Activated CD8-positive, alpha-beta T cell treated with anti-CD3 and anti-CD28 coated beads for 36 hours (primary cell): ENCODE results near the gene RAB28. TPM values are rescaled to one million over a fixed set of nuclear protein-coding genes. Genes with fewer than 3 reads are reported as not detected.

Source experiments
- ATAC-seq: fragments of 200-7000 bp; cut with Tn5 transposase; one replicate; pipeline ENCODE4 v1.10.0; 2021; ENCODE audit warnings: mild to moderate bottlenecking, moderate library complexity
- CTCF ChIA-PET: fragments of 350-600 bp; sonication (Branson Sonifier 250); formaldehyde crosslinking; loops from one replicate; lab custom pipeline; 2021; ENCODE audit warnings: antibody characterized with exemption; lab: Charles Lee
- POLR2A ChIA-PET: fragments of 350-600 bp; sonication (Branson Sonifier 250); formaldehyde crosslinking; loops from one replicate; lab custom pipeline; 2021; ENCODE audit warnings: antibody characterized with exemption; lab: Charles Lee
- DNase-seq: peaks from one replicate; pipeline ENCODE4 v3.0.0-alpha.2; 2020
- H3K27ac Mint-ChIP-seq: one replicate; pipeline ENCODE4 v1.8.0; 2021; ENCODE audit warnings: mild to moderate bottlenecking, mixed read lengths
- H3K27me3 Mint-ChIP-seq: one replicate; pipeline ENCODE4 v1.8.0; 2021; ENCODE audit warnings: mixed read lengths
- H3K36me3 Mint-ChIP-seq: one replicate; pipeline ENCODE4 v1.8.0; 2021; ENCODE audit warnings: low read depth, mixed read lengths
- H3K4me1 Mint-ChIP-seq: one replicate; pipeline ENCODE4 v1.8.0; 2021; ENCODE audit warnings: low read depth, mixed read lengths
- H3K4me3 Mint-ChIP-seq: one replicate; pipeline ENCODE4 v1.8.0; 2021; ENCODE audit warnings: mild to moderate bottlenecking, moderate library complexity, mixed read lengths
- H3K9me3 Mint-ChIP-seq: one replicate; pipeline ENCODE4 v1.8.0; 2021; ENCODE audit warnings: mixed read lengths
- intact Hi-C: fragments of 100-400 bp; cut with micrococcal nuclease; formaldehyde crosslinking; loops from one replicate; pipeline ENCODE4 v1.10.0; 2022
- total RNA-seq, 2 experiments: library from RNA; stranded (reverse); gene quantifications; one replicate each; pipeline ENCODE4 v1.2.3, GENCODE V29; 2021
- TF ChIP-seq, protein P1 (sequence below): fragments of 200-600 bp; IDR thresholded peaks from one replicate; pipeline ENCODE4 v1.8.0; 2022; ENCODE audit warnings: antibody characterized with exemption, mild to moderate bottlenecking

RAB28 gene
- total RNA-seq, 2 experiments from 2014 or later = 12.5 to 13.1 TPM

DNA sequence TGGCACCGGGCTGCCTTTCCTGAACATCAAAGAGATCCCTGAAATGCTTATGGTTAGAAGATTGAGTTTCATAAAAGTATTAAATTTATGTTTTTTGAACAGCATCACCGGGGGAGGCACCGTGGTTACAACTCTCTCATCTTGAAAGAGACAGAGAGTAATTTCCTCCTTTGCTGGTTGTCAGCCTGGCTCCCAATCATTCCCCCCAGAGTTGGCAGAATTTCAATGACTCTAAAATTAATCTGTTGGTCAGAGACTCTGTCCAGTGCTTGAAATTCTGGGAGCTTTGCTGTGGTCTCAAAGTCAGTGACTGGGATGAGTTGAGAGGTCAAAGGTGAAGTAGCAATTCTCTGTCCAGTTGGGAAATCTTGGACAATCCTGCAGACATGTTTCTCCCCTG is 135.9 kb downstream of the RAB28 start:
- Mint-ChIP-seq H3K27me3 (no peaks in the 10 kb centered on the region), H3K4me1 (no peaks in the 10 kb centered on the region), H3K9me3 (peaks cover 3% of the 10 kb centered on the region), H3K4me3 (no peak overlapping the region), H3K36me3 (peaks cover 14% of the 10 kb centered on the region), H3K27ac (no peak overlapping the region)
- CTCF ChIA-PET = no interaction called here
- intact Hi-C loops = no loop called here
- TF ChIP-seq, protein P1, sequence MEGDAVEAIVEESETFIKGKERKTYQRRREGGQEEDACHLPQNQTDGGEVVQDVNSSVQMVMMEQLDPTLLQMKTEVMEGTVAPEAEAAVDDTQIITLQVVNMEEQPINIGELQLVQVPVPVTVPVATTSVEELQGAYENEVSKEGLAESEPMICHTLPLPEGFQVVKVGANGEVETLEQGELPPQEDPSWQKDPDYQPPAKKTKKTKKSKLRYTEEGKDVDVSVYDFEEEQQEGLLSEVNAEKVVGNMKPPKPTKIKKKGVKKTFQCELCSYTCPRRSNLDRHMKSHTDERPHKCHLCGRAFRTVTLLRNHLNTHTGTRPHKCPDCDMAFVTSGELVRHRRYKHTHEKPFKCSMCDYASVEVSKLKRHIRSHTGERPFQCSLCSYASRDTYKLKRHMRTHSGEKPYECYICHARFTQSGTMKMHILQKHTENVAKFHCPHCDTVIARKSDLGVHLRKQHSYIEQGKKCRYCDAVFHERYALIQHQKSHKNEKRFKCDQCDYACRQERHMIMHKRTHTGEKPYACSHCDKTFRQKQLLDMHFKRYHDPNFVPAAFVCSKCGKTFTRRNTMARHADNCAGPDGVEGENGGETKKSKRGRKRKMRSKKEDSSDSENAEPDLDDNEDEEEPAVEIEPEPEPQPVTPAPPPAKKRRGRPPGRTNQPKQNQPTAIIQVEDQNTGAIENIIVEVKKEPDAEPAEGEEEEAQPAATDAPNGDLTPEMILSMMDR = no peak
- POLR2A ChIA-PET = no interaction called here
- DNase-seq (no peak), ATAC-seq (no peak)

DNA sequence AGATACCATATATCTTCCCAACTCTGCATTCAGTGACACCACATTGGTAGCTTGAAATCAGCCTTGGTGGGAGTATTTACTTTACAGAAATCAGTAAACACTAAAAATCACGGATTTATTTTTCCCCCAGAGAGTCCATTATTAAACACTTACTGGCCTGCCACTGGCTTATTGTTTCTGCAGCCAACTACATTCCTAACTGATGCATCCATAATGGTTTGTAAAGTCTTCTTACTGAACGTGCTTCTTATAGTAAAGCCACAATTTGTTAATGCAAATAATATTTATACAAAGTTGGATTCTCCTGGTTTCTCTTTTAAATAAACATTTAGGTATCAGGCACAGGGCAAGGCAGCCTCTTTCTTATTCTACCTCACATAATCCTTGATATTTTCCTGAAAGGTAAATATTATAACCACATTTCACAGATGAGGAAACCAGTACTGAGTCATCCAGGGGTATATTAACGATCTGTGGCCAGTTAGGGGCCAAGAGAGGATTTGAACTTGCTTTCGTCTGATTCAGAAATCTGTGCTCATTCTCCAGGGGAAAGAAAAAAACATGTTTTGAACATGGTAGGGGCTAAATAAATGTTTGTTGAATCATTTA is 136.5 kb downstream of the RAB28 start:
- intact Hi-C loops = no loop called here
- ChIA-PET POLR2A (no interaction called here), CTCF (no interaction called here)
- no peak for DNase-seq
- H3K27me3 Mint-ChIP-seq = no peaks in the 10 kb centered on the region
- no peaks in the 10 kb centered on the region for H3K4me1 Mint-ChIP-seq
- TF ChIP-seq, protein P1 = no peak
- H3K9me3 Mint-ChIP-seq = peaks cover 3% of the 10 kb centered on the region
- no peak overlapping the region for H3K4me3 Mint-ChIP-seq
- ATAC-seq = no peak
- no peak overlapping the region for H3K27ac Mint-ChIP-seq
- H3K36me3 Mint-ChIP-seq = peaks cover 9% of the 10 kb centered on the region

DNA sequence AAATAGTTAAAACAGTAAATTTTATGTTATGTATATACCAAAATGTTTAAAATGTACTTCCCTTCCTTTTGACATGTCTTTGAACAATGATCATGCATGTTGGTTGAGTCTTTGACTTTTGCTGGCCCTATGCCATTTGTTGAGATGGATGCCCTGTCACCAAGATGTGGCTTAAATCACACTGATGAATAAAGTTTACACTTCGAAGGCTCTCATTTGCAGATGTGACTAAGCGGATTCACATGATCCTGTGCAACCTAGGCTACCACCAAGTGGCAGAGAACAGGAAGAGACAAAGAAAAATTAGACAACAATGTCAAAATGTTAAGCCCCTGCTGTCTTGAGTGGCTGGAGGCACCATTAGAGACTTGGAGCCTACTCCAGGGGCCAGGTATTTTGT is 139.9 kb downstream of the RAB28 start:
- intact Hi-C loops = no loop called here
- POLR2A ChIA-PET = no interaction called here
- DNase-seq = no peak

DNA sequence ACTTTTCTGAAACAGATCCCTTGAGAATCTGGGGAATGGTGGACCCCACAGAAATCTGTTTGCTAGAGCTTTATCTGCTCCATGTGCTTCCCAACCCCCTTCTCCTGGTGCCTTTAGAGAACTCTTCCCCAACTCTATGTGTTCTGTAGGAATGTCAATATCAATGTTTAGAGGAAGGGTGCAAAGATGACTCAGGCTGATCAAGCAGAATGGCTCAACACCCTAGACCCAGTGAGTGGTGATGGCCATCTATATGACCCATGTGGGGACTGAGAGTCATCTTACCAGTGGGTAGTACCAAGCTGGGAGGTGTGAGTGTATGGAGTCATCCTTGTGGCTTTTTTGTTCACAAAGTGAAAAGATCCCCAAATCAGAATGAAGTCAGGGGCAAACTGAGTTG is 143.5 kb downstream of the RAB28 start:
- DNase-seq (no peak), ATAC-seq (no peak)
- intact Hi-C loops = no loop called here
- no peak overlapping the region for H3K27ac Mint-ChIP-seq
- H3K27me3 Mint-ChIP-seq = no peaks in the 10 kb centered on the region
- H3K4me1 Mint-ChIP-seq = no peaks in the 10 kb centered on the region
- ChIA-PET POLR2A (no interaction called here), CTCF (no interaction called here)
- H3K4me3 Mint-ChIP-seq = no peak overlapping the region
- peaks cover 24% of the 10 kb centered on the region for H3K36me3 Mint-ChIP-seq
- H3K9me3 Mint-ChIP-seq = peaks cover 4% of the 10 kb centered on the region
- TF ChIP-seq, protein P1 = no peak

More for the DNA sequence above, 139.9 kb downstream of the RAB28 start:
- ATAC-seq = no peak
- no peak overlapping the region for H3K27ac Mint-ChIP-seq
- H3K9me3 Mint-ChIP-seq = peaks cover 1% of the 10 kb centered on the region
- TF ChIP-seq, protein P1 = no peak
- H3K27me3 Mint-ChIP-seq = no peaks in the 10 kb centered on the region
- CTCF ChIA-PET = no interaction called here
- no peak overlapping the region for H3K4me3 Mint-ChIP-seq
- peaks cover 9% of the 10 kb centered on the region for H3K36me3 Mint-ChIP-seq
- H3K4me1 Mint-ChIP-seq = no peaks in the 10 kb centered on the region

DNA sequence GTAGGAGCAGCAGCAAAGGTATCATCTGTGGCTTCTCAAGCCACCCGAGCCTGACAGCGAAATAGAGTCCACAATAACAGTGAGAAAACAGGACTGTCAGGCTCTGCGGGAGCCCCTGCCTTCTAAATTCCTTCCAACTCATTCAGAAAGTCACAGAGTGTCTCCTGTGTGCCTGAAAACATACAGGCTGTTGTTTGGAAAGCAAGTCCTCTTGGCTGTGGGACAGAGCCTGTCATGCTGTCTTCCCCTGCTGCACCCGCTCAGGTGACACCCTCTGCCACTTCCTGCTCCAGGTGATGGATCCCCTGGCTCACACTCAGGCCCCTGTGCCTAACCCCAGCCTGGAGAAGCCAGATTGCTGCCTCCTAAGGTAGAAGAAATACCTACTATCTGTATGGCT is 152.3 kb downstream of the RAB28 start:
- Mint-ChIP-seq H3K36me3 (peaks cover 12% of the 10 kb centered on the region), H3K9me3 (peaks cover under 1% of the 10 kb centered on the region), H3K4me3 (no peak overlapping the region), H3K27me3 (no peaks in the 10 kb centered on the region), H3K27ac (no peak overlapping the region), H3K4me1 (no peaks in the 10 kb centered on the region)
- TF ChIP-seq, protein P1 = no peak
- DNase-seq = no peak
- intact Hi-C loops = no loop called here
- ATAC-seq = no peak
- POLR2A ChIA-PET = no interaction called here
- CTCF ChIA-PET = no interaction called here
